Fibroblast of villous mesenchyme (primary cell): ENCODE results near the gene S100A10. TPM values are rescaled to one million over a fixed set of nuclear protein-coding genes. Genes with fewer than 3 reads are reported as not detected.

Experiments
- DNase-seq: peaks from one replicate; pipeline ENCODE4 v3.0.0-alpha.2; 2010; ENCODE audit warnings: low read depth
- H3K4me3 ChIP-seq: 2 replicates; pipeline ENCODE4 v1.5.1; 2011; ENCODE audit warnings: low read depth, mild to moderate bottlenecking, low read length
- CTCF ChIP-seq: IDR thresholded peaks from 2 replicates; pipeline ENCODE4 v1.5.1; 2012; ENCODE audit warnings: low read depth, mild to moderate bottlenecking, low read length; ENCODE audit not compliant: insufficient read depth
- total RNA-seq: library from RNA; depleted of rRNA; stranded (reverse); fragments of >200 nt; gene quantifications from 2 replicates; pipeline ENCODE4 v1.2.3, GENCODE V29; 2012

Gene S100A10
- total RNA-seq, 1 donor = 70.0 TPM

- H3K4me3 ChIP-seq = no peak overlapping the region
- DNase-seq = no peak
- no peak for TF ChIP-seq CTCF
These were observed 21.3 kb upstream of the S100A10 start for GRCh38 chr1:152014943-152015342.

- DNase-seq = peak; percentile 49
- TF ChIP-seq CTCF = peak; percentile 70
- H3K4me3 ChIP-seq = no peak overlapping the region
These were observed 20.1 kb upstream of the S100A10 start for GRCh38 chr1:152013664-152014237.

- no peak for DNase-seq
- TF ChIP-seq CTCF = no peak
- H3K4me3 ChIP-seq = no peak overlapping the region
These were observed 16.0 kb upstream of the S100A10 start for GRCh38 chr1:152009691-152010090.

- H3K4me3 ChIP-seq = no peak overlapping the region
- no peak for DNase-seq
- no peak for TF ChIP-seq CTCF
These were observed 13.4 kb upstream of the S100A10 start for GRCh38 chr1:152007047-152007446.

- DNase-seq = no peak
- no peak for TF ChIP-seq CTCF
- H3K4me3 ChIP-seq = no peak overlapping the region
These were observed 11.8 kb upstream of the S100A10 start for GRCh38 chr1:152005360-152005912.

GRCh38 chr1:152003846-152004442, 10.3 kb upstream of the S100A10 start:
- no peak overlapping the region for H3K4me3 ChIP-seq
- no peak for DNase-seq

More at GRCh38 chr1:152003846-152004442, 10.3 kb upstream of the S100A10 start:
- peak; percentile 27 for TF ChIP-seq CTCF
